Activated CD8-positive, alpha-beta T cell treated with anti-CD3 and anti-CD28 coated beads, Interleukin-2, amount 10 ng/mL, durations not matched to agents 7 days and 5 days (primary cell): ENCODE measurements around the gene COL6A5. TPM values are rescaled to one million over a fixed set of nuclear protein-coding genes. Genes with fewer than 3 reads are reported as not detected.
"Not testable (repeated sequence)": the region's sequence is repeated elsewhere in the genome, so short reads cannot be mapped to it uniquely, and the experiment has no call there.

Experiments
- ATAC-seq: fragments of 150-1000 bp; cut with Tn5 transposase; one replicate; pipeline ENCODE4 v1.10.0; 2021; ENCODE audit warnings: moderate library complexity
- CTCF ChIA-PET: fragments of 350-600 bp; sonication (Branson Sonifier 250); formaldehyde crosslinking; loops from one replicate; lab custom pipeline; 2021; ENCODE audit warnings: antibody characterized with exemption; lab: Charles Lee
- POLR2A ChIA-PET: fragments of 350-600 bp; sonication (Branson Sonifier 250); formaldehyde crosslinking; loops from one replicate; lab custom pipeline; 2021; ENCODE audit warnings: antibody characterized with exemption; lab: Charles Lee
- DNase-seq: peaks from one replicate; pipeline ENCODE4 v3.0.0-alpha.2; 2020
- H3K27ac Mint-ChIP-seq: one replicate; pipeline ENCODE4 v1.8.0; 2021; ENCODE audit warnings: mild to moderate bottlenecking, mixed read lengths
- H3K27me3 Mint-ChIP-seq: one replicate; pipeline ENCODE4 v1.8.0; 2021; ENCODE audit warnings: low read depth, mixed read lengths
- H3K36me3 Mint-ChIP-seq: one replicate; pipeline ENCODE4 v1.8.0; 2021; ENCODE audit warnings: low read depth, mixed read lengths
- H3K4me1 Mint-ChIP-seq: one replicate; pipeline ENCODE4 v1.8.0; 2021; ENCODE audit warnings: low read depth, mixed read lengths
- H3K4me3 Mint-ChIP-seq: one replicate; pipeline ENCODE4 v1.8.0; 2021; ENCODE audit warnings: mild to moderate bottlenecking, mixed read lengths
- H3K9me3 Mint-ChIP-seq: one replicate; pipeline ENCODE4 v1.8.0; 2022; ENCODE audit warnings: mixed read lengths; ENCODE audit not compliant: insufficient read depth
- total RNA-seq, 2 experiments: library from RNA; stranded (reverse); gene quantifications; one replicate each; pipeline ENCODE4 v1.2.3, GENCODE V29; 2021

COL6A5 gene
- total RNA-seq, 2 experiments from 2014 or later = not detected

DNA sequence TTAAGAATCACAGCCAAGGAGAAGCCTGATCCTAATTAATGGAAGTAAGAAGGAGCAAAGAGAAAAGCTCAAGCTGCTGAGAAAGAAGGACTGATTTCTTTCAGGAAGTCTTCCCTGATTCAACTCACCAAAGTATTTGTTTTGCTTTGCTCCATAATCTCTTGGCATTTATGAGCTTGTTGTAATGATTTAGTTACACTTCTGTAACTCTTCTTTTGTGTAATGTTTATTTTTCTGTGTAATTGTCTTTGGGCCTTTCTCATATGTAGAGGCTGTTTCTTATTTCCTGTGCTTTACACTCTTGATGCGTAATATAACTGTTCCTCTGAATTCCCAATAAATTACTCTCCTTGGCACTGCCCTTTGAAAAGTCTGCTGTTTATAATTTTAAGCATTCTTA lies 80.0 kb downstream of the COL6A5 start:
- no peaks in the 10 kb centered on the region for H3K4me1 Mint-ChIP-seq
- ChIA-PET CTCF (no interaction called here), POLR2A (no interaction called here)
- peaks cover 2% of the 10 kb centered on the region for H3K27me3 Mint-ChIP-seq
- ATAC-seq (no peak), DNase-seq (no peak)
- H3K4me3 Mint-ChIP-seq = no peak overlapping the region
- no peak overlapping the region for H3K27ac Mint-ChIP-seq
- no peaks in the 10 kb centered on the region for H3K36me3 Mint-ChIP-seq
- H3K9me3 Mint-ChIP-seq = no peaks in the 10 kb centered on the region

DNA sequence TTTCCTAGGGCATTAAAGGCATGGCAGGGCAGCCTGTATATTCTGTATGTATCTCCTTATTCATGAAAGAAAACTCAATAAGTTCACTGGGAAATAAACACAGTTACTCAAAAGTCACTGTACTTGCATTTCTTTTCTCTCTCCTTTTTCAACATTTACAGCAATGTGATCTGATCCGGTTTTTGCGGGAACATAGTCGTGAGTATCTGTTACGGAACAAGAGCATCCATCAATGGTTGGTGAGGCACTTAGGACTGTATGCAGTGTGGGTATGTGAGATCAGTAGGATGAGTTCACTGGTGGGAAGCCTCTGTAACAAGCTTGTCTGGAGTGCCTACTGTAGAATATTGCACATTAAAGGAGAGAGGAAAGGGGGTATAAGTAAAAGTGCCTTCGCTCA lies 80.7 kb downstream of the COL6A5 start:
- H3K27ac Mint-ChIP-seq = no peak overlapping the region
- CTCF ChIA-PET = no interaction called here
- no peaks in the 10 kb centered on the region for H3K9me3 Mint-ChIP-seq
- ATAC-seq = no peak
- no peaks in the 10 kb centered on the region for H3K36me3 Mint-ChIP-seq
- H3K4me1 Mint-ChIP-seq = no peaks in the 10 kb centered on the region
- peaks cover 2% of the 10 kb centered on the region for H3K27me3 Mint-ChIP-seq
- POLR2A ChIA-PET = no interaction called here
- no peak for DNase-seq
- no peak overlapping the region for H3K4me3 Mint-ChIP-seq

DNA sequence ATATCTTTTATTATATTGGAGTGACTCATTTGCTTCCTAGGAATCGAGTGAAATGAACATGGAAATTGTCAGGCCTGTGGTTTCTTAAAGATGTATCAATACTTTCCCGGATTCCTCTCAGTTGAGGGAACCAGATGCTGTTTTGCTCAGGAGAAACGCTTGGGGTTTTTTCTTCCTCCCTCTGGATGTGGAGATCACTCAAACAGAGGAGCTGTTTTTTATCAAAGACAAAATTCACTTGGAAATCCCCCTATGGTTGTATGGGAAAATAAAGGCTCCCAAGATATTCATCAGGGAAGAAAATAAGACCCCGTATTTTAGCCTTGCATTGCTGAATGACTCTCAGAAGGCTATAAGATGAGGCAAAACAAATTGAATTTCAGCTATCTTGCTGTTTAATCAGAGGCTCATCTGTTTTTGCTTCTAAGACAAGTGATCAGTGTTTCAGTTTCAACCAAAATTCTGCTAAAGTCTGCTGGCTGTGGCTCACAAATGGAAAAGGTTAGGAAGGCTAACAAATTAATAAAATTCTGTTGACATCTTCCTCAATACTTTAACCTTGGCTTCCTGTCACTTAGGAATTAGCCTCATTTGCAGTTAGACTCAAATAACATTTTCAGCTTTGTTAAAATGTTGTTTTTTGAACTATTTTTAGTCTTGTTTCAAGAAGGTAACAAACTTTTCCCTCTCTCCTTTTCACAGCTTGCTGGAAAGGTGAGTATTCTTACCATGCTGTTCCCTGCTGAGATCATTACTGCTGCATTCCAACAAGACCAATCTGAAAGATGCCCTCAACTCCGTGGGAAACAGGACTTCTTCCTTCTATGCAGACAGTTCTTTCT lies 83.6 kb downstream of the COL6A5 start:
- ChIA-PET CTCF (no interaction called here), POLR2A (no interaction called here)
- Mint-ChIP-seq H3K9me3 (no peaks in the 10 kb centered on the region), H3K27me3 (peaks cover 2% of the 10 kb centered on the region), H3K4me1 (no peaks in the 10 kb centered on the region), H3K36me3 (no peaks in the 10 kb centered on the region), H3K27ac (no peak overlapping the region), H3K4me3 (no peak overlapping the region)
- ATAC-seq (no peak), DNase-seq (no peak)

DNA sequence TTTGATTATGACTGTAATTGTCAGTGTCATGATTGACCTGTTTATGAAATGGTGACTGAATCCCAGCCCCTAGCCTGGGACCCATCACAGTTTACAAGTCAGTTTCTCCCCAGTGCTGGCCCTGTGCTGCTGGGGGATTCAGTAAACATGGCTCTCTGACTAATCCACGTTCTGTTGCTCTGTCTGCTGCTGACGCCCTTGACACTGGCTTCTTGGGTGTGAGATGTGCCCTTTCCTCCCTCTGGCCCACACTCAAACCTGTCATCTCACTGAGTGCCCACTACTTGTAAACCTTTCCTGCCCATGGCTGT lies 84.2 kb downstream of the COL6A5 start:
- no peak for ATAC-seq
- Mint-ChIP-seq H3K4me3 (no peak overlapping the region), H3K36me3 (no peaks in the 10 kb centered on the region), H3K27ac (no peak overlapping the region), H3K9me3 (no peaks in the 10 kb centered on the region), H3K27me3 (peaks cover 2% of the 10 kb centered on the region), H3K4me1 (no peaks in the 10 kb centered on the region)
- ChIA-PET POLR2A (no interaction called here), CTCF (no interaction called here)
- no peak for DNase-seq

DNA sequence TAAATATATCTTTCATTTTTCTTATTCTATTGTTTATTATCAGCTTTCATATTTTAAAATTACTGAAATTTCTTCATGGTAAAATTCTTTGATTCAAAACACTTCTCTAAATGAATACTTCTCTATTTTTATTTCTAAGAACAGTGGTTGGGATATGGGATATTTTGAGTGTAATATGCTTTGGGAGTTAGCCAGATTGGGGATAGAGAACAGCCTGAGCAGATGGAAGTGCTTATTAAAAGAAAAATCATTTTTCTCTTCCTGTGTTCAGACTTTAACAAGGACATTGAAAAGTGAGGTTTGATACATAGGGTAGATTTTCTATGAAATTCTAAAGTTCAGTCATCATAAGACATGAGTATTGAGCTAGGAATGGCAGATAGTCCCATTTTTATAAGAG lies 84.8 kb downstream of the COL6A5 start:
- ATAC-seq (no peak), DNase-seq (no peak)
- ChIA-PET POLR2A (no interaction called here), CTCF (no interaction called here)
- Mint-ChIP-seq H3K36me3 (no peaks in the 10 kb centered on the region), H3K9me3 (no peaks in the 10 kb centered on the region), H3K4me3 (no peak overlapping the region), H3K4me1 (no peaks in the 10 kb centered on the region), H3K27me3 (peaks cover 2% of the 10 kb centered on the region), H3K27ac (no peak overlapping the region)

DNA sequence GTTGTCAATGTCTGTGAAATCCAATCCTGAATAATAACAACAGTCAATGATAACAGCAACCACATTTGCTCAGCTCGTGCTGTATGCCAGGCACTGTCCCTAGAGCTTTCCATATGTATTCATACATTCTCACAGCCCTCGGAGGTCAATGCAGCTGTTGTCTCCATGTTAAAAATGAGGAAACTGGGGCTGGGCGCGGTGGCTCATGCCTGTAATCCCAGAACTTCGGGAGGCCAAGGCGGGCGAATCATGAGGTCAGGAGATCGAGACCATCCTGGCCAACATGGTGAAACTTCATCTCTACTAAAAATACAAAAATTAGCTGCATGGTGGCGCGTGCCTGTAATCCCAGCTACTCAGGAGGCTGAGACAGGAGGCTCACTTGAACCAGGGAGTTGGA lies 86.6 kb downstream of the COL6A5 start:
- ATAC-seq, H3K4me3 Mint-ChIP-seq, POLR2A ChIA-PET, H3K27me3 Mint-ChIP-seq, H3K9me3 Mint-ChIP-seq, H3K27ac Mint-ChIP-seq, DNase-seq, CTCF ChIA-PET, H3K4me1 Mint-ChIP-seq, H3K36me3 Mint-ChIP-seq: not testable (repeated sequence)

DNA sequence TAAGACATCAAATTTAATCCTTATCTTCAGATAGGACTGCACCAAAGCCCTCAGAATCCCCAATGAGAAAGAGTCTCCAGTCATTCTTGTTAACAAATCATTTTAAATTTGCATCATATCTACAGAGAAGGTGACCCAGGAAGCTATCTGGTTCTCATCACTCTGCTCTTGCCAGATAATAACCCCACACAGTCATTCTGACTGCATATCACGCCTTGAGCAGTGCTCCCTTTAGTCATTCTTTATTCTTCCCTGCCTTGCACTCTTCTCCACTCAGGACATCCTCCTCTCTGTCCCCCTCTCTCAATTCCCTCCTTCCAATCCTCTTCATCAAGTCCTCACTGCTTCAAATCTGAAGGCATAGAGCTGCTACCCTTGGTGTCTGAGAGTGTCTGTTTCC lies 87.8 kb downstream of the COL6A5 start:
- ChIA-PET CTCF (no interaction called here), POLR2A (interaction anchor here (0.6 kb wide), 1 partner anchor 1020 kb away, joined by 5 read pairs; no protein-coding TSS in a partner anchor)
- Mint-ChIP-seq H3K9me3 (no peaks in the 10 kb centered on the region), H3K27ac (no peak overlapping the region), H3K4me3 (no peak overlapping the region), H3K4me1 (no peaks in the 10 kb centered on the region), H3K27me3 (no peaks in the 10 kb centered on the region), H3K36me3 (no peaks in the 10 kb centered on the region)
- ATAC-seq (no peak), DNase-seq (no peak)

DNA sequence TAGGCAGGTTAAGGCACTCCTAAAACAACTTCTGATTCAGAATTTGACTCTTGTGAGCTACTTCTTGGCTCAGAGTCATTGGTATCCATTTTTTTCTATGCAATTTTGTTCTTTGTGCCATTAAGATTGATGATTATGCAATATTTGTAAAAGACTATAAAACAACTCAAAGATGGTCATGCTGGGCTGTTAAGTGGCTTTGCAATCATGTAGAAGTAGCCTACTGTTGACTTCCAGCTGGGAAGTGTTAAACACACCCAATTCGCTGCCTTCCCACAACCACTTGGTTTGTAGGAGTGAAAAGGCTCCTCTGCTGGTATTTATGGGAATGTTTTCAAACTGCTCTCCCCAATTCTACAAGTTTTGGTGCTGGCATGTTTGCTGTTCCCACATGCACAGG lies 96.8 kb downstream of the COL6A5 start:
- no peak for DNase-seq
- Mint-ChIP-seq H3K4me1 (no peaks in the 10 kb centered on the region), H3K27me3 (peaks cover 2% of the 10 kb centered on the region), H3K9me3 (no peaks in the 10 kb centered on the region), H3K4me3 (no peak overlapping the region), H3K36me3 (no peaks in the 10 kb centered on the region), H3K27ac (no peak overlapping the region)
- ChIA-PET CTCF (no interaction called here), POLR2A (no interaction called here)
- no peak for ATAC-seq

DNA sequence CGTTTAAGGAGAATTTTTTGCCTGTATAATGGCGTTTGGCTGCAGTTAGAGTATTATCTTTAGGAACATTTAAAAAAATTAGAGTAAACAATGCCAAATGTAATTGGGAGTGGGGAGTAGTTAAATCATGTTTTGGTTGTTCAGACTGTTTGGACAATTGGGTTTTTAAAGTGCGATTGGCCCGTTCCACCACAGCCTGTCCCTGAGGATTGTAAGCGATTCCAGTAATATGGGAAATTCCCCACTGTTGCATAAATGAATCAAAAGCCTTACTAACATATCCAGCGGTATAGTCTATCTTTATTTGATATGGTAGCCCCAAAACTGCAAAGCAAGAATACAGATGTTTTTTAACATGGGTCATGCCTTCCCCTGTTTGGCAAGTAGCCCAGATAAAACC lies 101.4 kb downstream of the COL6A5 start:
- ATAC-seq, H3K36me3 Mint-ChIP-seq, H3K9me3 Mint-ChIP-seq, CTCF ChIA-PET, H3K4me1 Mint-ChIP-seq, H3K4me3 Mint-ChIP-seq, H3K27ac Mint-ChIP-seq, POLR2A ChIA-PET, H3K27me3 Mint-ChIP-seq, DNase-seq: not testable (repeated sequence)

DNA sequence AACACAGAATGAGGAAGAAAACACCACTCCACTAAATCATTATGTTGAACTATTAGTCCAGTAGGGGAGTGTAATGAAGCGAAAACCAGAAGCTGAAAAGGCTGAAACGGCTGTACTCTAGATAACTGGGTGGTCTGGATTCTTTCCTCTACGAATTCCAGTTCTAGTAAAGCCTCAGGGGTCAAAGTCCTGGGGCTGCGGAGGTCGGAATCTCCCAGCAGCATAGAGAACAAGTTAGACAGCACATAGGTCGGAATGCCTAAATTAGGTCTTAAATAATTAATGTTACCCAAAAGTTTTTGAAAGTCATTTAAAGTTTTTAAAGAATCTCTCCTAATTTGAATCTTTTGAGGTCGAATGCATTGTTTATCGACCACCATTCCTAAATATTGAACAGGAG lies 102.7 kb downstream of the COL6A5 start:
- H3K4me3 Mint-ChIP-seq, H3K36me3 Mint-ChIP-seq, POLR2A ChIA-PET, H3K4me1 Mint-ChIP-seq, CTCF ChIA-PET, H3K9me3 Mint-ChIP-seq, H3K27me3 Mint-ChIP-seq, H3K27ac Mint-ChIP-seq, ATAC-seq, DNase-seq: not testable (repeated sequence)

DNA sequence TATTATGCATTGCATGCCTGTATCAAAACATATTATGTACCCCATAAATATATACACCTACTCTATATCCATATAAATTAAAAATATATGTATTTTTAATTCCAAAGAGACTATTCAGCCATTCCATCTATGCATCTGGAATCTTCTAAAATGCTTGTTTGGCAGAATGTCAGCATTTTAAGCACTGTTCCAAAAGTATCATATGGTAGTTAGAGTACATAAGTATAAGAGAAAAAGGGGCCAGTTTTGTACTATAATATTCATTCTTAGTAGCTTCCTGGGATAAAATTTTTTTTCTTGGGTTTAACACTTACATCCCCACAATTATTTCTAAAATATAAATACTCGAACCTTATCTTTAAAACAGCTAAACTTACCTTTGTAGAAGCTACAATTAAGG lies 111.1 kb downstream of the COL6A5 start:
- ChIA-PET CTCF (no interaction called here), POLR2A (no interaction called here)
- no peak for ATAC-seq
- Mint-ChIP-seq H3K4me1 (no peaks in the 10 kb centered on the region), H3K9me3 (no peaks in the 10 kb centered on the region), H3K4me3 (no peak overlapping the region), H3K36me3 (no peaks in the 10 kb centered on the region), H3K27me3 (peaks cover 4% of the 10 kb centered on the region), H3K27ac (no peak overlapping the region)
- no peak for DNase-seq

DNA sequence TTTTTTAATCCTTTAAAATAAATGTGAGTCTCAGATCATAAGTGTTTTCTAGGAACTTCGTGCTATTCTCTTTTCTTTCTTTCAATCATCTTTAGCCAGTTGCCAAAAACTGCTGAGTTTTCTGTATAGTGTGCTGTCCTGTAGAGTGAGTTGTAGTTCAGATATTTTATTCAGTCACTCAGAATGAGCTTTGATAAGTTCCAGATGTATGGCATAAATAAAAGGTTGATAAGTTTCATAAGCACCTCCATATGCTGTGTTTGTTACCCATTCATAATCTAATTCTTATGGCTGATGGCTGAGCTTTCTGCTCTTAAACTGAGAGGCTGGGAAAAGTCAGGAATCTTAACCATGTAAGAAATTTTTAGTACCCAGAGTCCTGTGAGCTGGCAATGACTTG lies 112.2 kb downstream of the COL6A5 start:
- Mint-ChIP-seq H3K27me3 (peaks cover 4% of the 10 kb centered on the region), H3K36me3 (no peaks in the 10 kb centered on the region), H3K27ac (no peak overlapping the region), H3K4me1 (no peaks in the 10 kb centered on the region), H3K9me3 (no peaks in the 10 kb centered on the region), H3K4me3 (no peak overlapping the region)
- DNase-seq = no peak
- ChIA-PET POLR2A (no interaction called here), CTCF (no interaction called here)
- ATAC-seq = no peak

DNA sequence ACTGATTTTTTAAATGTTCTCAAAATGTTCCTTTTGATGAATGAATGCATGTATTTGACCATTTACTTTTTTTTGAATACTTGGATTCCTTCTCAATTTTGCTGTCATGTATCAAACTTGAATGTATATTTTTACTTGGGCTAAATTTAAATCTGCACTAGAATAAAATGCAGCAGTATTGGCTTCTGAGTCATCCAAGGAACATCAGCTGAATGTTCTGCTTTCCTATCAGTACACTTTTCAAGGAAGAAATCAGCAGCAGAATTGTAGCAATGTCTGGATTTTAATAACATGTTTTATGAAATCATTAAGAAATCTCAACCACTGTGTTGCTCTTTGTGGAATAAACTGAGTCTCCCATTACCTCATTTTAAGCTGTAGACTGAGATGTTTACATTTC lies 114.5 kb downstream of the COL6A5 start:
- no peak overlapping the region for H3K4me3 Mint-ChIP-seq
- DNase-seq (no peak), ATAC-seq (no peak)
- H3K27me3 Mint-ChIP-seq = peaks cover 4% of the 10 kb centered on the region
- no peaks in the 10 kb centered on the region for H3K9me3 Mint-ChIP-seq
- CTCF ChIA-PET = no interaction called here
- POLR2A ChIA-PET = no interaction called here
- H3K27ac Mint-ChIP-seq = no peak overlapping the region
- H3K36me3 Mint-ChIP-seq = no peaks in the 10 kb centered on the region
- no peaks in the 10 kb centered on the region for H3K4me1 Mint-ChIP-seq
